Lung microvascular endothelial cell (primary cell): ENCODE data around the gene NELL1. TPM values are rescaled to one million over a fixed set of nuclear protein-coding genes. Genes with fewer than 3 reads are reported as not detected.
A peak's percentile ranks its signal among the peaks of the same experiment; 100 is the strongest.

Experiments used
- DNase-seq, 2 donors: peaks; one replicate each; pipeline versions ENCODE4 v3.0.0 to v3.0.0-alpha.2; 2010; ENCODE audit warnings: low read depth in 2 of 2
- total RNA-seq: library from RNA; depleted of rRNA; stranded (reverse); fragments of >200 nt; gene quantifications from 2 replicates; pipeline ENCODE4 v1.2.1, GENCODE V29; 2014

Gene NELL1
- total RNA-seq, 1 donor from 2014 or later: not detected

- no peak for DNase-seq
Measured at GRCh38 chr11:21321072-21321471, 651.7 kb downstream of the NELL1 start.

- no peak for DNase-seq
Measured at GRCh38 chr11:21321530-21321929, 652.1 kb downstream of the NELL1 start.

DNA sequence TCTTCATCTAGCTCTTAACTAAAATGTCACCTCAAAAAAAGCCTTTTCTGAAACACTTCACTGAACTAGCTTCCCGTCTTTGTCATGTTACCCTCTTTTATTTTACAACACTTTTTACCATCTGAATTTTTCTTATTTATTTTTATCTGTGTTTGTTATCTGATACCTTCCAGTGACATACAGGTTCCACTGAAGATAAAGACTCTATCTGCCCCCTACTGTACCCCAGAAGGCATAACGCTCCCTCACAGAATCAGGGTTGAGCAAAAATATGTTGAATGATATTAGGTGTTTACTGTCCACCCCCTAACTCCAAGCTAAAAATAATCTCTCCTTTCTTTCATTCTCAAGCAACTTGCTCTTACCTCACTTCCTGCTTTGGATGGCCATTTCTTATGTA lies 654.2 kb downstream of the NELL1 start:
- no peak for DNase-seq

- DNase-seq: no peak
Measured at GRCh38 chr11:21343204-21343603, 673.8 kb downstream of the NELL1 start.

GRCh38 chr11:21346361-21346760 lies 677.0 kb downstream of the NELL1 start:
- no peak for DNase-seq

DNA sequence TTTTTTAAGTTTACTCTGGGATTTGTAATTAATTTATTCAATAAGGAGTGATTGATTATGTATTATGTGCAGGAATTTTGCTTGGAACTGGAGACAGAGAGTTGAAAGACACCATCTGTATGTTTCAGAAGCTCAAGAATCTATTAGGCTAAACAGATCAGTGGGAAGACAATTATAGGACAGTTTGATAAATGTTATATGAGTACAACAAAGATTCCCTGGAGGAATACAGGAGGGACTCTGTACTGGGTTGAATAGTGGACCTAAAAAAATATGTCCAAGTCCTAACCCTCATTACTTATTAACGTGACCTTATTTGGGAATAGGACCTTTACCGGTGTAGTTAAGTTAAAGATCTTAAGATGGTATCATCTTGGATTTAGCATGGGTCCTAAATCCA lies 681.2 kb downstream of the NELL1 start:
- DNase-seq: no peak

GRCh38 chr11:21353425-21353824 lies 684.0 kb downstream of the NELL1 start:
- DNase-seq: no peak

DNA sequence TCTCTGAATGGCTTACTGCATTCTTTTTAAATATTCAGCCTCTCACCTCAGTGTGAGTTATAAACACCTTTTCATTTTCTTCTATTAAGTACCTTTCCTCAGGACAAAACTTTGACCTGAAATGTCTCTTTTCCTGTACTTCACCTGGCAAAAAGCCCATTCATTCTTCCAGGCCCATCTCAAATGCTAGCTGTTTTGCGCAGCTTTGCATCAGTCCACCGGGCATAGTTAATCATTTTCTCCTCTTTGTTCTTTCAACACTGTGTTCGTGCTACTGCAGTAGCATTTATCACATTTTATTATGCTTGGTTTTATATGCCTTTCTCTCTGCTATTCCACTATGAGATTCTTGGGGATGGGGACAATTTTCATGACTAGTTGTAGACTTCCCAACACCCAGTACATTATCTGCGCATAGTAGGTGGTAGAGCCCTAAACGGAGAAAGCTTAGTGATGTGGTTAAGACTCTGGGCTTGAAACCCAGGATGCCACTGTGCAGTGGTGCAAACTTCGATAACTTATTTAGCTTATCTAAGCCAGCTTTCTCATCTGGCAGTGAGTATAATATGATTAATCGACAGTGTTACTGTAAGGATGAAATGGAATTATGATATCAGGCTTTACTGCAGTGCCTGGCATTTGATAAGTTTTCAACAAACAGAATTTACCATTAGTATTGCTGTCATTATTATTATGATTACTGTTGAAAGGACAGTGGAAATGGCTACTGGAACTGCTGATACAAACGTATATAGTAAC lies 695.7 kb downstream of the NELL1 start:
- no peak for DNase-seq

- DNase-seq: no peak
Measured at GRCh38 chr11:21369947-21370346, 700.6 kb downstream of the NELL1 start.

- no peak for DNase-seq
Measured at GRCh38 chr11:21371044-21371443, 701.7 kb downstream of the NELL1 start.

DNA sequence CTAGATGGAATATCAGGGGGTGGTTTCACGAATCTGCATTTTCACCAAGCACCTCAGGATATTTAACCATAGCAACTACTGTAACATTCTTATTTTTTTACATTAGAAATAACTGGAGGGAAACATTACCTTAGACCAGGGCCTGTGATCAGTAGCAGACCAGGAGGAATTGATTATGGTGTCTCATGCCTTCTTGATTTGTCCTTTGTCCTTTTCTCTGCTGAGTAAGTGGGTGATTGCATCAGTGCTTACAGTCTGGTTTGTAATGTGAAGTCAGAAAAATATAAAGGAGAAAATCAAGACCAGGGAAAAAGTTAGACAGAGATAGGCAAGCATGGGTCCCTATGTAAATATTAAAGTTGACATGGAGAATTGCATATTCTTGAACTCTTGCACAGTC lies 703.3 kb downstream of the NELL1 start:
- no peak for DNase-seq

- no peak for DNase-seq
Measured at GRCh38 chr11:21374376-21374775, 705.0 kb downstream of the NELL1 start.

DNA sequence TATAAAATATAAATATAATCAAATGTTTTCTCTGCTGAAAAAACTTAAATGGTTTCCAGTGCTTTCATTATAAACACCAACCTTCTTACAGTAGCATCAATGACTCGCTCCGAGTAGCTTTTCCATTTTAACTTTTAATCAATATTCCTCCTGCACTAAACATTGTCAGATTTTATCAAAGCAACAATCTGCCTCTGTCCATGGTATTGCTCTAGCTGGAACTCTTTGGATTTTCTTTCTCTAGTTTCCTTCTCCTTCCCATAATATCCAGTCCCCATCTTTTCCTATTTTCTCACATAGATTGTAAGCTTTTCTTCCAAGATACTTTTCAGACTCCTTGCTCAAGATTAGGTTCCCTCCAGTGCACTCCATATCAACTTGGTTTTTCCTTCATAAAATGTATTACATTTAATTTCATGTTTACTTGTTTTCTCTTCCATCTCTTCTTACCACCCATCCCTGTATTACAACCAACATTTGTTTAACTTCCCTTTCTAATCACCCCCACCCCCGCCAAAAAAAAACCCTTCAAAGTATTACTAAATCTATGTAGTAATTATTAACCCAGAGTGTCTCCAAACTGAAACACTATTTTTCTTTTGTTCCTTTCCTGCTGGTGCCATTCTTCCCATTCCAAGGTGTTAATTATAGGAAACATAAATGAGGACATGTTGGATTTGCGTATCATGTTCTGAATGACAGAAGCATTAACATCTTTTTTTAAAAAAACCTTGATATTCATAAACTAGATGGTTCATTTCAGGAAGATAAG lies 716.5 kb downstream of the NELL1 start:
- DNase-seq: no peak

DNA sequence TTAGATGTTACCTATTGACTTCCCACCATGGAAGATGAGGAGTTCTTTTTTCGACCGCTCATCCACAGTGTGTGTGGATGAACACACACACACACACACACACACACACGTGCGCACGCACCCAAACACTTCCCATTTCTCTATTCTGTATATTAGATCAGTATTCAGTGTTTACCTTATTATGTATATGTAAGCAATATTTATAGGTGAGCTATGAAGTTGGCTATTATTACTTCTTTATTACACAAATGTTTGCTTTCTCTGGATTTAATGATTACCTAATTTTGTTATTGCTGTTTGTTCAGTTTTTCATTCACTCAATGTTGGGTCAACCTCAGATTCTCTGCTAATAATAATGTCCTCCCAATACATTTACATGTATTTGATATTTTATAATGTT lies 721.0 kb downstream of the NELL1 start:
- DNase-seq: no peak

DNA sequence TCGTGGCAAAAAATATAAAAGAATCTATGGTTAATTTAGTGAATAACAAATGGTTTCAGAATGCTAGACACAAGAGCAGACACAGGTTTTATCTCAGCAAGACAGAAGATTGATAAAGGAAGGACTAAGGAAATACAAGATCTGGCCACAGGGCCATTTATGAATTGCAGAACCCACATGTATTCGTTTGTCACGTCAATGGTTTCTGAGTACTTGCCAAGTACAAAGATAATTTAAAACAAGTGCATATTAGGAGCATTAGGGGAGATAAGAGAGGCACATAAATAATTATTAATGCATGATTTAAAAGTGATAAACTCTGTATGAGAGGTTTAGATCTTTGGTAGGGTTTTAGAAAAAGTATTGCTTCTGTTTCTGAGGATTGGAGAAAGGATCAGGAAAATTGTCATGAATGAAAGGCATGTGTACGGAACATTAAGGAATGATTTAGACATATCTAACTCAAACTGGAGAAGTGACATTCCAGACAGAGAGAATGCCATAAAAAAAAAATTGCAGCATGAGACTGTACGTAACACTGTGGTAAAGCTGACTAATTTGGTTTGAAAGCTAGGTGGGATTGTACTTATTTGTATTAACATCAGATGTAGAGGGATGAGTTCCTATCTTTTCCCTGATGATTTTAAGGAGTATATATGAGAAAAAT lies 727.1 kb downstream of the NELL1 start:
- DNase-seq: no peak

- no peak for DNase-seq
Measured at GRCh38 chr11:21398195-21398594, 728.8 kb downstream of the NELL1 start.

DNA sequence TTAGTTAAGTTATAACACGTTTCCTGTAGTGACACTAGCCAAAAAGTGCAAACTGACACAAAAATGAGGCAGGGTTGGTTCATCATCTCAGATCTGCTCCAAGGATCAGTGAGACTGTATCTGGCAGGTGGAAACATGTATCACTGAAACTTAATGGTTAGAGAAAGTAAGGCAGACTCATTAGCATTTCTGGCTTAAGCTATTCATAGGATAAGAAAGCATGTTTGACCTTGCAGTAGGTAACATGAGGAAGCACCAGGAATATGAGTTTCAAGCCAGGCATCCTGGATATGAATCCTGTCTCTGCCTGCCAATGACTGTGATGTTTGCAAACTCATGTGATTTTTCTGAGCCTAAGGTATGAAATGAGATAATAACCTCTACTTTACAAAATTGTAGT lies 732.1 kb downstream of the NELL1 start:
- no peak for DNase-seq

DNA sequence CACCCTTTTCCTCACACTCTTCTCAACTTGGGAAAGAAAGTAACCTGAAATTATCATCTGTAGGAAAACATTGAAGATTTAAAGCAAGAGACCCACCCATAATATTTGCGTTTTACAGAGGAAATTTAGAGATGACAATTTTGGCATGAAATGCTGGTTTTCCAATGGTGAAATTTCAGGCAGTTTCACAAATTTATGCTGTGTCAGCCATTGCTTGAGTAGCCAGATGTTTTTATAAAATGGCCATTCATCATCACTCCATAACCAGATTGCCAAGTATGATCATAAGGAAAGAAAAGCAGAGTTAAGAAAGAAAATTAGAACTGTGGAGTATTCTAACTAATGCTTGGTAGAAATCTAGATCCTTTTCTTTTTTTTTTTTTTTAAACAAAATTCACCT lies 732.9 kb downstream of the NELL1 start:
- DNase-seq: no peak

GRCh38 chr11:21403069-21403468 lies 733.7 kb downstream of the NELL1 start:
- no peak for DNase-seq

DNA sequence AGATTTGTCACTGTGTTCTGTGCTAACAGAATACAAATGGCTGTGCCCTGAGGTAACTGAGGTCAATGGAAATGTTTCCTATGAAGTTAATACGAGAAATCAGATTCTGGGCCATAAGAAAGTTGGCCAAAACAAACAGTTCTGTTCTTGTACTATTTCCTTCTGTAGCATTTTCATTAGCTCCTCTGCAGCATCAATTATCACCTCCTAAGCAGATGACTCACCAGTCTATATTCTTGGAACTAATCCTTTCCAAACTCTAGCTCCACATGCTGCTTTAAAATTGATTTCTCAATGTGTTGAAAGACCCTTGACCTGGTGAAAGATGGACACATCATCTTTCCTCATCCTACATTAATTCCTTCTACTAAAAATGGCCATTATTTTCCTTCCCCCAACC lies 736.0 kb downstream of the NELL1 start:
- DNase-seq: peak in 1 of 2 donors; percentile 1

- DNase-seq: no peak
Measured at GRCh38 chr11:21410513-21410912, 741.1 kb downstream of the NELL1 start.

- DNase-seq: no peak
Measured at GRCh38 chr11:21411104-21411503, 741.7 kb downstream of the NELL1 start.

DNA sequence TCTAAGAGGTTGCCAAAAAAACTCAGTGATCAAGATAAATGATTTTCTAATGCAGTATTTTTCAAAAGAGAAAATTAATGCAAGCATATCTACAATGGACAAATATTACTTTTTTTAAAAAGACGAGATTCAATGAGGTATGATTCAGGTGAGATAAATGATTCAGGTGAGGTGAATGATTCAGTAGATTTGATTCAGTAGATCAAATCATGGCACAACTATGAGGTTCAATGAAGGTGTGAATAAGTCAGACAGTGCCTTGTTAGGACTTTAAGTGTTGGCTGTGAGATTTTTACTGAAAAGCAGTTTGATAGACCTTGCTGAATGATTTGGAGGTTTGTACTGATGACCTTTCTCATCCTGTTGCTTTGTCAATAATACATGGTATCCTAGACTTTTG lies 742.2 kb downstream of the NELL1 start:
- DNase-seq: no peak
